IMR-90 (cell line): ENCODE data around the gene MAP4K1. TPM values are rescaled to one million over a fixed set of nuclear protein-coding genes. Genes with fewer than 3 reads are reported as not detected.

ENCODE experiments used
- ATAC-seq: fragments of 200-7000 bp; cut with Tn5 transposase; 2 replicates; pipeline ENCODE4 v1.9.1; 2020; ENCODE audit warnings: low read depth, mild to moderate bottlenecking, moderate library complexity
- BruUV-seq: library from RNA; stranded (reverse); fragments of 400-500 nt; replicated peaks from 2 replicates; lab custom pipeline; 2021; lab: Mats Ljungman, UMichigan
- CTCF ChIA-PET: fragments of 300-600 bp; formaldehyde crosslinking; extraction: SDS; loops from one replicate; lab custom pipeline; 2021; ENCODE audit warnings: antibody characterized with exemption; lab: Yijun Ruan, JAX
- POLR2A ChIA-PET: fragments of 300-600 bp; sonication (Branson Sonifier 250); formaldehyde crosslinking; loops from one replicate; lab custom pipeline; 2022; ENCODE audit warnings: antibody characterized with exemption; ENCODE audit not compliant: unreplicated experiment; lab: Charles Lee
- DNase-seq: peaks from one replicate; pipeline ENCODE4 v3.0.0; 2013
- H2AFZ ChIP-seq: replicated peaks from 2 replicates; pipeline ENCODE3; 2013; ENCODE audit warnings: low read length, mild to moderate bottlenecking; ENCODE audit not compliant: poor library complexity
- H2AK5ac ChIP-seq: 2 replicates; pipeline ENCODE4 v1.6.1; 2013; ENCODE audit warnings: low read depth, low read length, inconsistent platforms
- H2AK9ac ChIP-seq: replicated peaks from 2 replicates; pipeline ENCODE3; 2013; ENCODE audit warnings: mild to moderate bottlenecking, low read depth, low read length, moderate library complexity; ENCODE audit not compliant: poor library complexity
- H2BK120ac ChIP-seq: 2 replicates; pipeline ENCODE4 v1.6.1; 2013; ENCODE audit warnings: low read depth, low read length, inconsistent platforms
- H2BK15ac ChIP-seq: 3 replicates; pipeline ENCODE4 v1.6.1; 2013; ENCODE audit warnings: low read depth, low read length, inconsistent platforms
- H2BK20ac ChIP-seq: 2 replicates; pipeline ENCODE4 v1.6.1; 2013; ENCODE audit warnings: low read depth, mild to moderate bottlenecking, inconsistent platforms, low read length, moderate library complexity
- H2BK5ac ChIP-seq: 2 replicates; pipeline ENCODE4 v1.6.1; 2013; ENCODE audit warnings: mild to moderate bottlenecking, low read depth, low read length, inconsistent platforms; ENCODE audit not compliant: poor library complexity, severe bottlenecking
- H3K14ac ChIP-seq: replicated peaks from 2 replicates; pipeline ENCODE4 v1.6.1; 2013; ENCODE audit warnings: low read depth, low read length, inconsistent platforms
- H3K18ac ChIP-seq: 2 replicates; pipeline ENCODE4 v1.6.1; 2013; ENCODE audit warnings: low read depth, low read length, control low read depth
- H3K23ac ChIP-seq: 2 replicates; pipeline ENCODE4 v1.6.1; 2013; ENCODE audit warnings: low read depth, low read length, inconsistent platforms
- H3K27ac ChIP-seq: 2 replicates; pipeline ENCODE4 v1.5.1; 2013; ENCODE audit warnings: mild to moderate bottlenecking, control low read depth, low read length; ENCODE audit not compliant: insufficient read depth
- H3K27me3 ChIP-seq: 2 replicates; pipeline ENCODE4 v1.6.1; 2013; ENCODE audit warnings: low read length; ENCODE audit not compliant: control insufficient read depth, insufficient read depth
- H3K36me3 ChIP-seq: 2 replicates; pipeline ENCODE4 v1.6.1; 2013; ENCODE audit warnings: low read length, mixed read lengths; ENCODE audit not compliant: control insufficient read depth, insufficient read depth
- H3K4ac ChIP-seq: 2 replicates; pipeline ENCODE4 v1.6.1; 2013; ENCODE audit warnings: low read depth, low read length, inconsistent platforms
- H3K4me1 ChIP-seq: 2 replicates; pipeline ENCODE4 v1.6.1; 2013; ENCODE audit warnings: low read length, mixed read lengths; ENCODE audit not compliant: control insufficient read depth, insufficient read depth
- H3K4me2 ChIP-seq: 2 replicates; pipeline ENCODE4 v1.6.1; 2013; ENCODE audit warnings: low read depth, mild to moderate bottlenecking, control low read depth, low read length, moderate library complexity
- H3K4me3 ChIP-seq: 2 replicates; pipeline ENCODE4 v1.5.1; 2013; ENCODE audit warnings: low read depth, mild to moderate bottlenecking, control low read depth, low read length, moderate library complexity; ENCODE audit not compliant: insufficient read depth
- H3K56ac ChIP-seq: 2 replicates; pipeline ENCODE4 v1.6.1; 2013; ENCODE audit warnings: low read length, inconsistent platforms; ENCODE audit not compliant: insufficient read depth; ENCODE audit errors: extremely low read depth
- H3K79me1 ChIP-seq, 2 experiments: 2 replicates each; pipeline ENCODE4 v1.6.1; 2013; ENCODE audit warnings: low read length in 2 of 2, inconsistent platforms in 1 of 2, low read depth in 1 of 2
- H3K9ac ChIP-seq: 2 replicates; pipeline ENCODE4 v1.6.1; 2013; ENCODE audit warnings: low read depth, low read length, control low read depth
- H3K9me1 ChIP-seq: 2 replicates; pipeline ENCODE4 v1.6.1; 2013; ENCODE audit warnings: low read length, inconsistent platforms; ENCODE audit not compliant: insufficient read depth
- H3K9me3 ChIP-seq: 2 replicates; pipeline ENCODE4 v1.6.1; 2013; ENCODE audit warnings: low read length; ENCODE audit not compliant: control insufficient read depth, insufficient read depth
- H4K20me1 ChIP-seq: 2 replicates; pipeline ENCODE4 v1.6.1; 2013; ENCODE audit warnings: low read length, inconsistent platforms; ENCODE audit not compliant: insufficient read depth
- H4K5ac ChIP-seq: 2 replicates; pipeline ENCODE4 v1.6.1; 2013; ENCODE audit warnings: mild to moderate bottlenecking, low read depth, low read length, control low read depth
- H4K8ac ChIP-seq, 2 experiments: 2 replicates each; pipeline ENCODE4 v1.6.1; 2013; ENCODE audit warnings: low read depth in 2 of 2, low read length in 2 of 2, control low read depth in 1 of 2, inconsistent platforms in 1 of 2
- H4K91ac ChIP-seq: 2 replicates; pipeline ENCODE4 v1.6.1; 2013; ENCODE audit warnings: low read depth, low read length, inconsistent platforms; ENCODE audit not compliant: insufficient read depth
- NFE2L2 ChIP-seq: fragments of 150-350 bp; IDR thresholded peaks from 2 replicates; pipeline ENCODE4 v1.6.1; 2016; ENCODE audit warnings: low read depth, mild to moderate bottlenecking, low read length
- WGBS, 2 experiments: methylation state at CpG; one replicate each; pipeline versions ENCODE4 v1.1.5 to v1.1.7; 2013; ENCODE audit warnings: missing lambda C conversion rate in 2 of 2; ENCODE audit not compliant: insufficient read length in 1 of 2; ENCODE audit errors: extremely low coverage in 2 of 2; 5-methylcytosine and 5-hydroxymethylcytosine counted together
- dilution Hi-C: fragments of 300-500 bp; cut with HindIII; formaldehyde crosslinking; loops from one replicate; pipeline ENCODE4 v1.14.3; 2018; ENCODE audit warnings: low sequenced_read_pairs; ENCODE audit not compliant: unreplicated experiment
- in situ Hi-C: fragments of 300-500 bp; cut with MboI; formaldehyde crosslinking; loops from 3 replicates; pipeline ENCODE4 v1.14.3; 2019; ENCODE audit warnings: low sequenced_read_pairs, inconsistent platforms, mixed read lengths
- intact Hi-C: fragments of 100-400 bp; cut with micrococcal nuclease; formaldehyde crosslinking; loops from 2 replicates; pipeline ENCODE4 v1.10.0; 2022
- polyA plus RNA-seq, 3 experiments: library from polyadenylated mRNA; depleted of rRNA; stranded (reverse); fragments of >200 nt; gene quantifications; 2 replicates each; pipeline ENCODE4 v1.2.3, GENCODE V29; 2012; ENCODE audit warnings: low replicate concordance in 1 of 3
- total RNA-seq: library from RNA; depleted of rRNA; stranded (reverse); fragments of >200 nt; gene quantifications from 2 replicates; pipeline ENCODE4 v1.2.3, GENCODE V29; 2012
- TF ChIP-seq, protein P1 (sequence below): conservative IDR thresholded peaks from 2 replicates; pipeline ENCODE4 v1.5.1; 2012; ENCODE audit warnings: mild to moderate bottlenecking, low read depth, low read length, improper control_type of control experiment

Gene MAP4K1
- total and polyA plus RNA-seq, 2 of the 4 experiments (the other 2 are of a cell fraction) = 0.22 TPM; not detected in 1

GRCh38 chr19:38547421-38547820 lies 70.3 kb downstream of the MAP4K1 start:
- Histone ChIP-seq H2BK5ac (no peak overlapping the region), H3K4me3 (no peak overlapping the region), H3K9me1 (no peaks in the 10 kb centered on the region), H3K4ac (no peak overlapping the region), H3K79me1 (no peaks in the 10 kb centered on the region), H3K4me1 (no peaks in the 10 kb centered on the region; the same call in 1 of the 2 replicates), H2AK5ac (no peak overlapping the region), H4K5ac (no peak overlapping the region), H3K27ac (no peak overlapping the region), H2AFZ (no peak overlapping the region), H3K36me3 (no peaks in the 10 kb centered on the region), H4K91ac (no peak overlapping the region), H3K56ac (no peak overlapping the region), H4K20me1 (no peaks in the 10 kb centered on the region), H2BK20ac (no peak overlapping the region), H3K27me3 (peaks cover 6% of the 10 kb centered on the region), H4K8ac (no peak overlapping the region), H3K14ac (no peak overlapping the region), H3K18ac (no peak overlapping the region), H3K9ac (no peak overlapping the region), H2BK120ac (no peak overlapping the region), H2AK9ac (no peak overlapping the region), H3K9me3 (no peaks in the 10 kb centered on the region), H2BK15ac (no peak overlapping the region), H3K23ac (no peak overlapping the region), H3K4me2 (no peak overlapping the region)
- dilution Hi-C loops = no loop called here
- intact Hi-C loops = no loop called here
- DNase-seq = no peak
- BruUV-seq = no TSS peak
- no peak for ATAC-seq
- CTCF ChIA-PET = no interaction called here
- TF ChIP-seq NFE2L2 = no peak
- TF ChIP-seq, protein P1, sequence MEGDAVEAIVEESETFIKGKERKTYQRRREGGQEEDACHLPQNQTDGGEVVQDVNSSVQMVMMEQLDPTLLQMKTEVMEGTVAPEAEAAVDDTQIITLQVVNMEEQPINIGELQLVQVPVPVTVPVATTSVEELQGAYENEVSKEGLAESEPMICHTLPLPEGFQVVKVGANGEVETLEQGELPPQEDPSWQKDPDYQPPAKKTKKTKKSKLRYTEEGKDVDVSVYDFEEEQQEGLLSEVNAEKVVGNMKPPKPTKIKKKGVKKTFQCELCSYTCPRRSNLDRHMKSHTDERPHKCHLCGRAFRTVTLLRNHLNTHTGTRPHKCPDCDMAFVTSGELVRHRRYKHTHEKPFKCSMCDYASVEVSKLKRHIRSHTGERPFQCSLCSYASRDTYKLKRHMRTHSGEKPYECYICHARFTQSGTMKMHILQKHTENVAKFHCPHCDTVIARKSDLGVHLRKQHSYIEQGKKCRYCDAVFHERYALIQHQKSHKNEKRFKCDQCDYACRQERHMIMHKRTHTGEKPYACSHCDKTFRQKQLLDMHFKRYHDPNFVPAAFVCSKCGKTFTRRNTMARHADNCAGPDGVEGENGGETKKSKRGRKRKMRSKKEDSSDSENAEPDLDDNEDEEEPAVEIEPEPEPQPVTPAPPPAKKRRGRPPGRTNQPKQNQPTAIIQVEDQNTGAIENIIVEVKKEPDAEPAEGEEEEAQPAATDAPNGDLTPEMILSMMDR = no peak
- 83% methylated on average over 1 of the region's 5 CpGs; no CpG with 5 or more reads in 1 of the 2 experiments for WGBS, 2 experiments
- POLR2A ChIA-PET = no interaction called here
- in situ Hi-C loops = no loop called here
